Gastroesophageal sphincter (tissue), 3 donors: ENCODE data around the gene TFG.

Source experiments
- CTCF ChIP-seq, 4 experiments: fragments of 200-600 bp in 2 of 4; fragments of 450-650 bp in 2 of 4; sonication (generic) in 1 of 4; IDR thresholded peaks; one replicate each; pipeline ENCODE4 v1.5.1; 2017 to 2019; ENCODE audit warnings: antibody characterized with exemption in 4 of 4, mild to moderate bottlenecking in 2 of 4, moderate library complexity in 2 of 4
- EP300 ChIP-seq: sonication (generic); formaldehyde crosslinking; IDR thresholded peaks from one replicate; pipeline ENCODE4 v1.6.1; 2017; ENCODE audit warnings: antibody characterized with exemption, mild to moderate bottlenecking

DNA sequence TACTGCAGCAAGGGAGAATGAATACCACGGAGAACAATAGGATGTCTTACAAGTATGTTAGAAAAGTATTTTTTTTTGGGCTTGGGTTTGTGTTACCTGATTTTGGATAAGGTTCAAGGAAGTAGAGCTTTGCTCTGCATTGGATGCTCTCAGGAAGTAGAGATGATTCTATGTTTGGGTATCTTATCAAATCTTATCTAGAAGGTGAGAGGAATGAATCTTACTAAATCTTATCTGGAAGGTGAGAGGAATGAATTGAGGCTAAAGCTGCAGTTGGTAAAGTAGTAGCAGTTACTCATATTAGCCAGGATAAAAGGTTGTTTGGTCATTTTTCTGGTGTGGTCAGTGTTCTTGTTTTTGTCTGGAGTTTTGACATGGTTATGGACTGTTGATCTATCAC lies 17.4 kb downstream of the TFG start:
- no peak for TF ChIP-seq CTCF (IDR thresholded peaks at IDR 0.05)
- no peak for TF ChIP-seq EP300
